HepG2 (cell line): Measurements from ENCODE around the gene DENND4A. TPM values are rescaled to one million over a fixed set of nuclear protein-coding genes. Genes with fewer than 3 reads are reported as not detected.

Source experiments
- HINFP ChIP-seq: sonication (generic); formaldehyde crosslinking; IDR thresholded peaks from 2 replicates; pipeline ENCODE4 v1.4.0; 2020; ENCODE audit warnings: low read depth, mild to moderate bottlenecking, missing genetic modification reagents
- MIER3 ChIP-seq: IDR thresholded peaks from 2 replicates; pipeline ENCODE4 v1.6.1; 2016; ENCODE audit warnings: missing compliant biosample characterization, borderline replicate concordance
- MXI1 ChIP-seq: IDR thresholded peaks from 3 replicates; pipeline ENCODE4 v1.6.1; 2012; ENCODE audit warnings: low read depth, low read length, inconsistent platforms, borderline replicate concordance
- RBAK ChIP-seq: sonication (generic); formaldehyde crosslinking; IDR thresholded peaks from 2 replicates; pipeline ENCODE4 v1.5.1; 2020; ENCODE audit warnings: mild to moderate bottlenecking, missing genetic modification reagents
- ZNF33A ChIP-seq: sonication (generic); formaldehyde crosslinking; IDR thresholded peaks from 2 replicates; pipeline ENCODE4 v1.5.1; 2020; ENCODE audit warnings: missing genetic modification reagents, mild to moderate bottlenecking, moderate library complexity, borderline replicate concordance
- ZNF7 ChIP-seq: IDR thresholded peaks from 2 replicates; pipeline ENCODE4 v1.6.1; 2016; ENCODE audit warnings: missing biosample characterization, missing genetic modification reagents
- ZNF839 ChIP-seq: sonication (generic); formaldehyde crosslinking; IDR thresholded peaks from 2 replicates; pipeline ENCODE4 v1.4.0; 2020; ENCODE audit warnings: missing genetic modification reagents, mild to moderate bottlenecking, borderline replicate concordance
- polyA plus RNA-seq, 8 experiments: library from polyadenylated mRNA; depleted of rRNA in 3 of 8; stranded (reverse) in 7 of 8; unstranded in 1 of 8; fragments of >200 nt; fragmentation: Illumina TruSeq in 4 of 8; extraction: Trizol in 4 of 8; gene quantifications; 2 replicates each; pipeline versions ENCODE4 v1.2.1 to v1.2.3, GENCODE V29; 2011 to 2016; ENCODE audit warnings: low read depth in 4 of 8, missing spikeins in 1 of 8, mixed read lengths in 1 of 8; ENCODE audit not compliant: insufficient read depth in 1 of 8
- total RNA-seq, 5 experiments: library from RNA; depleted of rRNA; stranded (reverse); fragments of >200 nt; fragmentation: Illumina TruSeq; extraction: Trizol; gene quantifications; 2 replicates each; pipeline ENCODE4 v1.2.3, GENCODE V29; 2016; ENCODE audit warnings: low read depth in 1 of 5
- TF ChIP-seq, protein P1 (sequence below): IDR thresholded peaks from 2 replicates; pipeline ENCODE4 v1.6.1; 2012; ENCODE audit warnings: low read depth, low read length, improper control_type of control experiment
- TF ChIP-seq, protein P2 (sequence below): sonication (generic); formaldehyde crosslinking; IDR thresholded peaks from 2 replicates; pipeline ENCODE4 v1.5.0; 2020; ENCODE audit warnings: missing genetic modification reagents

DENND4A gene
- total and polyA plus RNA-seq, 2 of the 13 experiments (the other 11 are each of a cell fraction or from before 2014, with no cell fraction given): 13.2 to 18.6 TPM

DNA sequence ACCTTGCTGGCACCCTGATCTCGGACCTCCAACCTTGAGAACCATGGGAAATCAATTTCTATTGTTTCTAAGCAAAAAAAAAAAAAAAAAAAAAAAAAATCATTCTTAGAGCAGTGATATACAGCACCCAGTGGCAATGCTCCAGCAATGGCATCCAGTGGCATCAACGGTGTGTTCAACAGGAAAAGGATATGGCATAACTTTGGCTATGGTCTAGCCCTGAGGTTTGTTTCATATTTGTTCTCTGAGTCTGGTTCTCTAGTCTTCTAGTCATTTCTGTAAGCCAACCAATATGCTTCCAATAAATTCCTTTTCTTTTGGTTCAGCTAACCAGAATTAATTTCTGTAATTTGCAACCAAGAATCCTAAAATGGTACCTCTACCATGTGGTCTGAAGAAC lies 19.2 kb downstream of the DENND4A start (continued):
- TF ChIP-seq MIER3 (no peak), HINFP (no peak), ZNF7 (CRISPR knock-in tag) (no peak), RBAK (CRISPR knock-in tag) (no peak), ZNF839 (CRISPR knock-in tag) (no peak), MXI1 (no peak), ZNF33A (CRISPR knock-in tag) (no peak)
- TF ChIP-seq, protein P1, sequence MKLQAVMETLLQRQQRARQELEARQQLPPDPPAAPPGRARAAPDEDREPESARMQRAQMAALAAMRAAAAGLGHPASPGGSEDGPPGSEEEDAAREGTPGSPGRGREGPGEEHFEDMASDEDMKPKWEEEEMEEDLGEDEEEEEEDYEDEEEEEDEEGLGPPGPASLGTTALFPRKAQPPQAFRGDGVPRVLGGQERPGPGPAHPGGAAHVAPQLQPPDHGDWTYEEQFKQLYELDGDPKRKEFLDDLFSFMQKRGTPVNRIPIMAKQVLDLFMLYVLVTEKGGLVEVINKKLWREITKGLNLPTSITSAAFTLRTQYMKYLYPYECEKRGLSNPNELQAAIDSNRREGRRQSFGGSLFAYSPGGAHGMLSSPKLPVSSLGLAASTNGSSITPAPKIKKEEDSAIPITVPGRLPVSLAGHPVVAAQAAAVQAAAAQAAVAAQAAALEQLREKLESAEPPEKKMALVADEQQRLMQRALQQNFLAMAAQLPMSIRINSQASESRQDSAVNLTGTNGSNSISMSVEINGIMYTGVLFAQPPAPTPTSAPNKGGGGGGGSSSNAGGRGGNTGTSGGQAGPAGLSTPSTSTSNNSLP: no peak
- TF ChIP-seq, protein P2, sequence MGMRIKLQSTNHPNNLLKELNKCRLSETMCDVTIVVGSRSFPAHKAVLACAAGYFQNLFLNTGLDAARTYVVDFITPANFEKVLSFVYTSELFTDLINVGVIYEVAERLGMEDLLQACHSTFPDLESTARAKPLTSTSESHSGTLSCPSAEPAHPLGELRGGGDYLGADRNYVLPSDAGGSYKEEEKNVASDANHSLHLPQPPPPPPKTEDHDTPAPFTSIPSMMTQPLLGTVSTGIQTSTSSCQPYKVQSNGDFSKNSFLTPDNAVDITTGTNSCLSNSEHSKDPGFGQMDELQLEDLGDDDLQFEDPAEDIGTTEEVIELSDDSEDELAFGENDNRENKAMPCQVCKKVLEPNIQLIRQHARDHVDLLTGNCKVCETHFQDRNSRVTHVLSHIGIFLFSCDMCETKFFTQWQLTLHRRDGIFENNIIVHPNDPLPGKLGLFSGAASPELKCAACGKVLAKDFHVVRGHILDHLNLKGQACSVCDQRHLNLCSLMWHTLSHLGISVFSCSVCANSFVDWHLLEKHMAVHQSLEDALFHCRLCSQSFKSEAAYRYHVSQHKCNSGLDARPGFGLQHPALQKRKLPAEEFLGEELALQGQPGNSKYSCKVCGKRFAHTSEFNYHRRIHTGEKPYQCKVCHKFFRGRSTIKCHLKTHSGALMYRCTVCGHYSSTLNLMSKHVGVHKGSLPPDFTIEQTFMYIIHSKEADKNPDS: no peak
